Measurements from ENCODE around the gene PEX16.

Gene PEX16

DNA sequence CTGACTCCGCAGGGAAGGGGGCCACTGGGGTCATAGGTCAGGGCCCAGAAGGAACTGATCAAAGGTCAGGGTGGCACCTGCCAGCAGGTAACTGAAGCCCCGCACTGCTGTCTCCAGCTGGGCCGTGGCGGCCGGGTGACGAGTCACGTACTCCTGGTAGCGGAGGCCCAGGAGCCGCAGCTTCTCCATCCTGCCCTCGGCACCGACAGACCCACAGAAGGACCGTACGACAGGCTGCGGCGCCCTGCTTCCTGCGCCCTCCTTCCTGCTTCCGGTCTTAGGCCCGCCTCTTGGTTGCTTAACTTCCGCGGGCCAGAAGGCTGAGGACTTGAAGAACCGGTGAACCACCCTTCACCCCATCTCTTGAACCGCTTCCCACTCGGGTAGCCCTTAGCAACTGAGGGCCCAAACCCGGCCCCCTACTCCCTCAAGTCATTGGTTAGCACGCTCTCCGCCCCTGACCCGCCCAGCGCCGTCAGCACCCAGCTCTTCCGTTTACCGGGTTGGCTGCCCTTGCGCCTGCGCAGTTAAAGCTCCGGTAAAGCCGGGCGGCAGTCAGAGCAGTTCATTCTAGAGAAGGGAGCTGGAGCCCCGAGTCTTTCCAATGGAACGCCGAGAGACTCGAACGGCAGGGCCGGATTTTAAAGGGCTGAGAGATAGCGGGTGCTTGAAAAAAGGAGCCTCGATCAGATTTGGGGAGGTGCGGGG, at the start of gene PEX16:
Gene PEX16 (minus strand): TSS at position 255 of the 708 bp plus-strand sequence. CDS start 66 bp downstream, at position 189.
- peak; percentile 94 for DNase-seq

- peak; percentile 41 for DNase-seq
These were observed 47.3 kb upstream of the PEX16 start for GRCh38 chr11:45964911-45965389.

DNA sequence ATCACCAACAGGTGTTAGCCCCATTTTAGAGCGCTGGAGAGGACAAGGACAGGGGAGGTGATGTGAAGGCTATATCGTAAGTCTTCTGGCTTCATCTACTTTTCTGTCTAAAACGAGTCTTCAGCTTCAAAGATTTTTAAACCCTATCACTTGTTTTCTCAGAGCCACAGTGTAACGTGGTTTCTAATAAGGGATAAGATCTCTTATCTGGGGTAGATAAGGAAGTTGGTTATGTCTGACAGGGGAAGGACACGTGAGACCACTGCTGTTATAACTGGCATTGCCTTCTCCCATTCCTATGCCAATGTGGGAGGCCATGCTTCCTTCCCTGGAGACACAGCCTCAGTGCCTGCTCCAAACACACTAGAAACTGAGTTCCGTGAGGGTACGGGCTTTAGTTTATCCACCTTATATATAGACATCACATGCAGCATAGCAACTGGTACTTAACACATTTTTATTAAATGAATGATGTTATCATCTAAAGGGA, 44.1 kb upstream of the PEX16 start:
- DNase-seq, result no peak

GRCh38 chr11:45960387-45961095, 42.9 kb upstream of the PEX16 start:
- DNase-seq, result no peak

GRCh38 chr11:45959851-45960250, 42.2 kb upstream of the PEX16 start:
- DNase-seq, result no peak

DNA sequence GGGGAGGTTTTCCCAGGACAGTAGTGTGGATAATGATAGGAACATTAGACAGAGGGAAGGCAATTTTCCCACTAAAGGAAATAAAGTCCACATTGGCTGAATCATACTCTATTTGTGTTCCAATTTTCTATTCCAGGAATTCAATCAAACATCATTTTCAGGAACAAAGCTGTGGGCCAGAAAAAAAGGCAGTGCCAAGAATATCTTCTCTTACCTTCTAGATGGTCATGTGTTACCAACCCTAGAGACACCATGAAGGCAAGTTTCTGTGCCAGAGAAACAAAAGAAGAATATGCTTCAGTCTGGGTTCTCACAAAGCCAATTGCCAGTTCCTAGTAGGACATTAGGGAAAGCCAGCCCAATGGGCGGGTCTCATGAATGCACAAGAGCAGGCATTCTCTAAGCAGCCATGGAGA, 32.3 kb upstream of the PEX16 start:
- DNase-seq, result no peak

GRCh38 chr11:45948356-45948755, 30.7 kb upstream of the PEX16 start:
- DNase-seq, result no peak

DNA sequence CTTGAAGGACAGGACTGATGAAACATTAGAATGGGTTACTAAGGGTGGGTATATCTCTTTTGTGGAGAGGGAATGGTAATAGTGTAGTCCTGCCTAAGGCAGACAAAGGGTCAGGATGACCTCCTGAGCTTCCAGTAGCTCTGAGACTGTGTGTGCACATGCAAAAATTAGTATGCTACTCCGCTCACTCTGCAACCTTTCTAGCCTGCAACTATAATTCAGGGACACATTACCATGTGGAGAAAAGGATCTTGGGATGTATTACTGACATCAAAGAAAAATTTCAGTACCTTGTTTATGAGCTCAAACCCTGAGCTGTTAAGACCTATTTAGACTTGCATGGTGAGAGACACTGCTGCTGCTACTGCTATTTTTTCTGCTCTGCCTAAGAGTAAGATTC, 30.2 kb upstream of the PEX16 start:
- DNase-seq, result no peak

DNA sequence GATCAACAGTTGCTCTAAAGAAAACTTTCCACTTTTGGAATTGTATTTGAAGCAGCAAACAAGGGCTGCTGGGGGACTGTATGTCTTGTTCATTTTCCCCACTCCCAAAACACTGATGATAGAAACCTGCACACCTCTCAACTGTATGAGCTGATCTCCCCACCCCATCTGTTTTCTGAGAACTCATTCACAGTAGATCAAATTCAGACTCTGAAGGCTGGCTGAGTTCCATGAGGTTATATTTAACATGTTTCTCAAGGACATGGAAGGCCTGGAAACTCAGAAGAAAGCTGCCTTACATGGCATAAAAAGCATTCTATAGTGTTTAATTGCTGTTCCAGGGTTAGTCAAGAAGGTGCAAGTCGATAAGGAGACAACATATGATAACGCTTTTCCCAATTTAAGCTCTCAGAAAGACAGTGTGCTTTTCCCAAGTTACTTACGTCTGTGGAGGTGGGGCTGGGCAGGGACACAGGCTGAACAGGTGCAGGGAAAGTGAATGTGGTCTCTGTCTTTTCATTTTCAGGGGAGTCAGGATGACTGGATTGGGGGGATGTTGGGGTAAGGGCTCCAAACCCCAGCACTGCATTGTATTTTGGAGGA, 27.8 kb upstream of the PEX16 start:
- no peak for DNase-seq

DNA sequence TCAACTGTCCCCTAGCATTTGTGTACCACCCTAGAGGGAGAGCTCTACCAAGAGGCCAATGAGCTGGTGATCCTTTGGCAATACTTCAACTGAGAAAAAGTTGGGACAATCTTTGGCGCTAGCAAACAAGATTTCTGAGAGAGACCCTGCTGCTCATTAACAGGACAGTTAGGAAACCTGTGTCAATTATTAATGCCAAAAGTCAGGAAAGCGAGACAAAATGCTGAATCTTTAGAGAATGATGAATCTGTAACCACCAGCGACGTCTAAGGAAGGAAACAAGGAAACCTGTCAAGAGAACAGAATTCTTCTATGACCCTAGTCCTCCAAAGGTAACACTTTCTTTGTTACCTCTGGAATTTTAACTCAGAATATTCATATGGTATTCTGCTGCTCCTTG, 24.7 kb upstream of the PEX16 start:
- no peak for DNase-seq

DNA sequence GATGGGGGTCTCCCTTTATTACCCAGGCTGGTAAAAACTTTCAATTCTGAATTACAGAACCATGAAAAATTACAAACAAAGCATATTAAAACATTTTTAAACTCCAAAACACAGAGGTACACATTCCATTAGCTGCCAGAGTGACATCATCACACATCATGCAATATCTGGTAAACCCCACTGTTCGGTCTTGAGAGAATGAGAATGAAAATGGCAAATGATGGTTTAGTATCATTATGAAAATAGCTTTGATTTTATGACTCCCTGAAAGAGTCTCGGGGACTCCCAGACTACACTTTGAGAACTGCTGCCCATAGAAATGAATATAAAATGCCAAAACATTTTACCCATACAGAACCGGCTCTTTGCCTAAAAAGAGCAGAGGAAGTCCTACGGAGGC, 23.6 kb upstream of the PEX16 start:
- no peak for DNase-seq

DNA sequence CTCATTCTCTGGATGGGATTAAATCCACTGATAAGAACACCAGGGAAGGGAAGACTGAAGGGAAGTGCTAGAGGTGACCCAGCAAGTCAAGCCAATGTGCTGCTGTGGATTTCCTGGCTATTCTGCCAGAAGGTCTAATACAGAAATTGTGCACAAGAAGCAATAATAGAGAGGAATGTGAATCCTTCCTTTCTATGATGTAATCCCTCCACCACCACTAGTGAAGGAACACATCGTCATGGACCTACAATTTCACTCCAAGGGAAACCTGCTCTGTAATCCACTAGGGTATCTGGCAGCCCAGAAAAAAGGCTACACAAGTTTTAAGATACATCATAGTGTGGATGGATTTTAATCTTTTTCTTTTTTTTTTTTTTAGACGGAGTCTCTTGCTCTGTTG, 22.2 kb upstream of the PEX16 start:
- DNase-seq, result no peak

- no peak for DNase-seq
These were observed 20.2 kb upstream of the PEX16 start for GRCh38 chr11:45937916-45938315.

DNA sequence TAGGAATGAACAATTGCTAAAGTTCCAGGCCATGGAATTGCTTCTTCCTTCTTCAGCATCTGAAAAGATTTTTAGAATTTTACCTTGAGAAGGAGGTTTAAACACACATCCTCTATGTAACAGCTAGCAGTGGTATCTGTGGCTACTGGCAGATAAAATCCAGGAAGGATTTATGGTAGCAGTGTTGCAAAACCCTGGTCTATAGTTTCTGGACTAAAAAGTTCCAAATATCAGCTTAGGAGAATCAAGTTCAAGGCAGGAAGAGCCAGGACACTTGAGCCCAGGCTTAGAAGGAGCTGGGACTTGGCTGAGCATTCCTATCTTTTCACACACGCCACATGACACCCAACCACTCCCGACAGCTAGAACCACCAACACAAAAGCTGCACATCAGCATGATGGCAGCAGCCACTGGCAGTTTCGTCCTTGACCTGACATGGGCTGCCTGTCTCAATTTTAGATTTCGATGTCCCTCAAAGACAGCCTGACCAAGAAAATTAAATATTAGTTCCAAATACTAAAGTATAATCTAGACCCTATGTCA, 18.9 kb upstream of the PEX16 start:
- DNase-seq, result no peak

DNA sequence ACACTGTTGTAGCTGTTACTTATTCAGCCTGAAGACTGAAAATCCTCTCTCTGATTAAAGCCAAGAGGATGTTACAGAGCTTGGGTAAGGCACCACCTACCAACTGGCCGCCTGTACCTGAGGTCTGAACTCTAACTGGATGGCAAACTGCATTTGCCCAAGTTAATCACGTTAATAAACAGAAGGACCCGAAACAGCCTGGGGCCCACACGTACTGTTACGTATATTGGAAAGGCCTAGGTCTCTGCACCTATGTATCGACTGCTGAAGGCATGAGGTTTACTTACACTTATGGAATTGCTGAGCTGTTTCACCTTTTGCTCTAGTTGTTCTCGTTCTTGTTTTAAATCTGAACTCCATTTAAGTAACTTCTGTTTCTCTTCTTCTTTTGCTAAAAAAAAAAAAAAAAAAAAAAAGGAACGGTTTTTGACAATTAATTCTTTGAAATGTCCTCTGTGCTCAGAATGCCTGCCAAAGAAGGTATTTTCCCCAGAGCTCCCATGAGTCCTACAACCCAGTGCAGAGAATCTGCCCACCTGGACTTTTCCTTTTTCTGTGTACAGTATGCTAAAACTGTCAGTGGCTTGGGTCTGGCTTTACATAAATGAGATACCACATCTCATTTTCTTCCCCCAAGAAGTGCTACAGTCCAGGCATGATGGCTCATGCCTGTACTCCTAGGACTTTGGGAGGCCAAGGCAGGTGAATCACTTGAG, 17.8 kb upstream of the PEX16 start:
- no peak for DNase-seq

GRCh38 chr11:45934580-45935318, 17.1 kb upstream of the PEX16 start:
- no peak for DNase-seq

- no peak for DNase-seq
These were observed 16.3 kb upstream of the PEX16 start for GRCh38 chr11:45933846-45934579.

GRCh38 chr11:45933131-45933831, 15.6 kb upstream of the PEX16 start:
- DNase-seq, result no peak

DNA sequence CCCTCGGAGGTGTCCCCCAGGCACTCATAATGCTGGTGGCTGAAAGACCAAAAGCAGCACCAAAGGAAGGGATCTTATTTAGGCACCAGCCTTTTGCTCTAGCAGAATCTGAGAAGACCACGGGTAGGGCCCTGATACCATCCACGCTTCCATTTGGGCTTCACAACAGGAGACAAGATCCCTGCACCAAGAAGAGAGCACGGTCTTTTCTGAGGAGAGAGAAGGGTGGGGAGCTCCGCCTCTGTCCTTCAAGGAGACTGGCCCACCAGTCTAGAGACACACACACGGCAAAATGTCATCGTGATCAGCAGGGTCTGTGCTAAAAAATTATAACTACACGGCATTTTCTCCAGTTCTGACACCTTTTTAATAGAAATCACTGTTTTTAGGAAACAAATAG, 14.5 kb upstream of the PEX16 start:
- no peak for DNase-seq

DNA sequence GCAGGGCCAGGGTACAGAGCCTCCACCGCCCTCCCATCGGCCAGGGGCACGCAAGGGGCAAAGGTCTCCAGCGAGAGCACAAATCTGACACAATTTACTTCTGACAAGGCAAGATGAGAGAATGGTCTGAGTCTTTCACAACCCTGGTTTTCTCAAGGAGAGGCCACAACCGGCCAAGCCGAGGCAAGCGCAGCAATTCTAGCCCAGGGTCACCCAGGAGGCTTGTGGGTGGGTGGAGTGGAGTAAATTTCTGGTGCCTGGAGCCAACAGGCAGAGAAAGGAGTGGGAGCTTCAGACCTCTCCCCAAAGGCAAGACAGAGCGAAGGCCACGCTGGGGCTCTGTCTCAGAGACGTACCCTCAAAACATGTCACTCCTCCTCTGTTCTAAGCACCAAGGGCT, 14.1 kb upstream of the PEX16 start:
- DNase-seq, result no peak

Data from activated CD4-positive, alpha-beta T cell treated with anti-CD3 and anti-CD28 coated beads for 1 hour (primary cell).